Stimulated activated effector memory CD8-positive, alpha-beta T cell treated with anti-CD3 and anti-CD28 coated beads, Interleukin-12 subunit alpha, Interleukin-12 subunit beta, amount 100 ng/mL, for 72 hours (primary cell): ENCODE results near the gene FZD10.

Experiments used
- ATAC-seq: fragments of 150-1000 bp; cut with Tn5 transposase; 2 replicates; pipeline ENCODE4 v1.10.0; 2021
- DNase-seq, 2 donors: peaks; one replicate each; pipeline ENCODE4 v3.0.0; 2021 to 2022; ENCODE audit warnings: low spot score in 2 of 2
- H3K27ac Mint-ChIP-seq: one replicate; pipeline ENCODE4 v1.8.0; 2022; ENCODE audit warnings: mild to moderate bottlenecking, mixed read lengths
- H3K36me3 Mint-ChIP-seq: one replicate; pipeline ENCODE4 v1.8.0; 2022; ENCODE audit warnings: mild to moderate bottlenecking, mixed read lengths
- H3K4me1 Mint-ChIP-seq: one replicate; pipeline ENCODE4 v1.8.0; 2022; ENCODE audit warnings: mixed read lengths
- H3K4me3 Mint-ChIP-seq: one replicate; pipeline ENCODE4 v1.8.0; 2022; ENCODE audit warnings: mild to moderate bottlenecking, mixed read lengths
- H3K9me3 Mint-ChIP-seq: one replicate; pipeline ENCODE4 v1.8.0; 2022; ENCODE audit warnings: mixed read lengths

FZD10 gene

GRCh38 chr12:130127532-130127911, 34.7 kb upstream of the FZD10 start:
- Mint-ChIP-seq H3K9me3 (peaks cover 3% of the 10 kb centered on the region), H3K36me3 (no peaks in the 10 kb centered on the region), H3K27ac (no peak overlapping the region), H3K4me1 (no peaks in the 10 kb centered on the region), H3K4me3 (no peak overlapping the region)
- no peak for DNase-seq
- ATAC-seq: no peak

GRCh38 chr12:130127912-130128789, 34.1 kb upstream of the FZD10 start:
- ATAC-seq: no peak
- Mint-ChIP-seq H3K4me3 (no peak overlapping the region), H3K36me3 (no peaks in the 10 kb centered on the region), H3K9me3 (peaks cover 3% of the 10 kb centered on the region), H3K27ac (no peak overlapping the region), H3K4me1 (no peaks in the 10 kb centered on the region)
- no peak for DNase-seq

- Mint-ChIP-seq H3K27ac (no peak overlapping the region), H3K36me3 (no peaks in the 10 kb centered on the region), H3K4me3 (no peak overlapping the region), H3K4me1 (no peaks in the 10 kb centered on the region), H3K9me3 (peaks cover 6% of the 10 kb centered on the region)
- no peak for DNase-seq
- no peak for ATAC-seq
Measured at GRCh38 chr12:130128790-130129735, 33.2 kb upstream of the FZD10 start.

- ATAC-seq: no peak
- no peak for DNase-seq
- H3K4me1 Mint-ChIP-seq: no peaks in the 10 kb centered on the region
- H3K36me3 Mint-ChIP-seq: no peaks in the 10 kb centered on the region
- H3K9me3 Mint-ChIP-seq: peaks cover 12% of the 10 kb centered on the region
- no peak overlapping the region for H3K27ac Mint-ChIP-seq
- no peak overlapping the region for H3K4me3 Mint-ChIP-seq
Measured at GRCh38 chr12:130130346-130130745, 31.9 kb upstream of the FZD10 start.

- H3K27ac Mint-ChIP-seq: no peak overlapping the region
- no peak for ATAC-seq
- peaks cover 16% of the 10 kb centered on the region for H3K9me3 Mint-ChIP-seq
- H3K36me3 Mint-ChIP-seq: no peaks in the 10 kb centered on the region
- no peak overlapping the region for H3K4me3 Mint-ChIP-seq
- no peak for DNase-seq
- H3K4me1 Mint-ChIP-seq: no peaks in the 10 kb centered on the region
Measured at GRCh38 chr12:130131025-130131424, 31.2 kb upstream of the FZD10 start.

GRCh38 chr12:130131801-130132200, 30.5 kb upstream of the FZD10 start:
- H3K4me3 Mint-ChIP-seq: no peak overlapping the region
- DNase-seq: no peak
- no peak for ATAC-seq
- H3K36me3 Mint-ChIP-seq: no peaks in the 10 kb centered on the region
- H3K9me3 Mint-ChIP-seq: peaks cover 18% of the 10 kb centered on the region
- H3K27ac Mint-ChIP-seq: no peak overlapping the region
- H3K4me1 Mint-ChIP-seq: no peaks in the 10 kb centered on the region

GRCh38 chr12:130132831-130133511, 29.3 kb upstream of the FZD10 start:
- Mint-ChIP-seq H3K4me1 (no peaks in the 10 kb centered on the region), H3K9me3 (peaks cover 18% of the 10 kb centered on the region), H3K36me3 (no peaks in the 10 kb centered on the region), H3K27ac (no peak overlapping the region), H3K4me3 (no peak overlapping the region)
- ATAC-seq (no peak), DNase-seq (no peak)

GRCh38 chr12:130133851-130134562, 28.3 kb upstream of the FZD10 start:
- Mint-ChIP-seq H3K27ac (no peak overlapping the region), H3K4me1 (no peaks in the 10 kb centered on the region), H3K36me3 (no peaks in the 10 kb centered on the region), H3K9me3 (peaks cover 18% of the 10 kb centered on the region), H3K4me3 (no peak overlapping the region)
- DNase-seq (no peak), ATAC-seq (no peak)

GRCh38 chr12:130134563-130134915, 27.7 kb upstream of the FZD10 start:
- ATAC-seq (no peak), DNase-seq (no peak)
- no peaks in the 10 kb centered on the region for H3K36me3 Mint-ChIP-seq
- H3K4me1 Mint-ChIP-seq: no peaks in the 10 kb centered on the region
- no peak overlapping the region for H3K4me3 Mint-ChIP-seq
- no peak overlapping the region for H3K27ac Mint-ChIP-seq
- H3K9me3 Mint-ChIP-seq: peaks cover 15% of the 10 kb centered on the region

GRCh38 chr12:130136509-130137039, 25.7 kb upstream of the FZD10 start:
- Mint-ChIP-seq H3K4me3 (no peak overlapping the region), H3K9me3 (peaks cover 15% of the 10 kb centered on the region), H3K27ac (no peak overlapping the region), H3K36me3 (no peaks in the 10 kb centered on the region), H3K4me1 (no peaks in the 10 kb centered on the region)
- DNase-seq (no peak), ATAC-seq (no peak)

GRCh38 chr12:130137040-130138018, 24.9 kb upstream of the FZD10 start:
- Mint-ChIP-seq H3K36me3 (no peaks in the 10 kb centered on the region), H3K4me1 (no peaks in the 10 kb centered on the region), H3K4me3 (no peak overlapping the region), H3K9me3 (peaks cover 15% of the 10 kb centered on the region), H3K27ac (no peak overlapping the region)
- no peak for DNase-seq
- ATAC-seq: no peak

GRCh38 chr12:130138478-130138877, 23.8 kb upstream of the FZD10 start:
- DNase-seq: no peak
- Mint-ChIP-seq H3K9me3 (peaks cover 15% of the 10 kb centered on the region), H3K36me3 (no peaks in the 10 kb centered on the region)

GRCh38 chr12:130139567-130140421, 22.5 kb upstream of the FZD10 start:
- no peaks in the 10 kb centered on the region for H3K36me3 Mint-ChIP-seq
- DNase-seq (no peak), ATAC-seq (no peak)
- H3K4me1 Mint-ChIP-seq: no peaks in the 10 kb centered on the region
- H3K9me3 Mint-ChIP-seq: peaks cover 11% of the 10 kb centered on the region
- no peak overlapping the region for H3K4me3 Mint-ChIP-seq
- H3K27ac Mint-ChIP-seq: no peak overlapping the region

More at GRCh38 chr12:130138478-130138877, 23.8 kb upstream of the FZD10 start:
- H3K4me3 Mint-ChIP-seq: no peak overlapping the region
- H3K27ac Mint-ChIP-seq: no peak overlapping the region
- ATAC-seq: no peak
- H3K4me1 Mint-ChIP-seq: no peaks in the 10 kb centered on the region
